ENCODE results near the gene FOXL1.

The FOXL1 gene

GRCh38 chr16:86568677-86569623, 9.4 kb upstream of the FOXL1 start:
- no peak for DNase-seq

- no peak for DNase-seq
Observed at GRCh38 chr16:86569701-86570447, 8.5 kb upstream of the FOXL1 start.

GRCh38 chr16:86570558-86571529, 7.5 kb upstream of the FOXL1 start:
- DNase-seq = no peak

- no peak for DNase-seq
Observed at GRCh38 chr16:86571530-86571915, 6.8 kb upstream of the FOXL1 start.

GRCh38 chr16:86572041-86572521, 6.3 kb upstream of the FOXL1 start:
- DNase-seq = no peak

- no peak for DNase-seq
Observed at GRCh38 chr16:86572606-86573005, 5.7 kb upstream of the FOXL1 start.

GRCh38 chr16:86573215-86573614, 5.1 kb upstream of the FOXL1 start:
- no peak for DNase-seq

- DNase-seq = no peak
Observed at GRCh38 chr16:86573646-86574508, 4.5 kb upstream of the FOXL1 start.

- no peak for DNase-seq
Observed at GRCh38 chr16:86574646-86575045, 3.7 kb upstream of the FOXL1 start.

GRCh38 chr16:86575095-86575685, 3.2 kb upstream of the FOXL1 start:
- no peak for DNase-seq

- no peak for DNase-seq
Observed at GRCh38 chr16:86575754-86576557, 2.4 kb upstream of the FOXL1 start.

- no peak for DNase-seq
Observed at GRCh38 chr16:86576591-86577313, 1.6 kb upstream of the FOXL1 start.

- DNase-seq = no peak
Observed at GRCh38 chr16:86577314-86577971, 906 bp upstream of the FOXL1 start.

- no peak for DNase-seq
Observed at GRCh38 chr16:86578611-86579267, 390 bp downstream of the FOXL1 start.

GRCh38 chr16:86579268-86580062, 1.1 kb downstream of the FOXL1 start:
- no peak for DNase-seq

GRCh38 chr16:86580063-86580790, 1.9 kb downstream of the FOXL1 start:
- no peak for DNase-seq

- no peak for DNase-seq
Observed at GRCh38 chr16:86580791-86581170, 2.4 kb downstream of the FOXL1 start.
